A549 (cell line): Measurements from ENCODE around the gene AGBL4.

Experiments used
- BCL3 ChIP-seq: fragments of >200 bp; sonication (Bioruptor Twin); formaldehyde crosslinking; IDR thresholded peaks from 3 replicates; pipeline ENCODE4 v1.6.1; 2016
- BHLHE40 ChIP-seq: IDR thresholded peaks from 2 replicates; pipeline ENCODE4 v1.6.1; 2012; ENCODE audit warnings: low read depth, low read length, inconsistent platforms
- CTCF ChIP-seq: fragments of >200 bp; sonication (Bioruptor Twin); formaldehyde crosslinking; IDR thresholded peaks from 3 replicates; pipeline ENCODE4 v1.5.1; 2016
- NFE2L2 ChIP-seq: fragments of 150-350 bp; conservative IDR thresholded peaks from 2 replicates; pipeline ENCODE4 v1.6.1; 2014; ENCODE audit warnings: low read length
- REST ChIP-seq: fragments of 200-600 bp; sonication (generic); IDR thresholded peaks from 2 replicates; pipeline ENCODE4 v1.6.1; 2016; ENCODE audit warnings: antibody characterized with exemption, mild to moderate bottlenecking, moderate library complexity

- TF ChIP-seq CTCF (no peak), NFE2L2 (no peak), BHLHE40 (no peak), REST (no peak), BCL3 (no peak)
Observed at GRCh38 chr1:48761986-48762385, 1261.8 kb downstream of the AGBL4 start.
